Astrocyte (in vitro differentiated cells and primary cell): Measurements from ENCODE around the gene COPE.

Experiments
- CTCF ChIP-seq: IDR thresholded peaks from 2 replicates; pipeline ENCODE4 v1.5.1; 2011; ENCODE audit warnings: low read depth, mild to moderate bottlenecking, inconsistent platforms, low read length, moderate library complexity; ENCODE audit not compliant: insufficient read depth
- EZH2 ChIP-seq: IDR thresholded peaks from 2 replicates; pipeline ENCODE4 v1.6.1; 2012; ENCODE audit warnings: mild to moderate bottlenecking, low read length, inconsistent platforms; ENCODE audit not compliant: insufficient read depth

DNA sequence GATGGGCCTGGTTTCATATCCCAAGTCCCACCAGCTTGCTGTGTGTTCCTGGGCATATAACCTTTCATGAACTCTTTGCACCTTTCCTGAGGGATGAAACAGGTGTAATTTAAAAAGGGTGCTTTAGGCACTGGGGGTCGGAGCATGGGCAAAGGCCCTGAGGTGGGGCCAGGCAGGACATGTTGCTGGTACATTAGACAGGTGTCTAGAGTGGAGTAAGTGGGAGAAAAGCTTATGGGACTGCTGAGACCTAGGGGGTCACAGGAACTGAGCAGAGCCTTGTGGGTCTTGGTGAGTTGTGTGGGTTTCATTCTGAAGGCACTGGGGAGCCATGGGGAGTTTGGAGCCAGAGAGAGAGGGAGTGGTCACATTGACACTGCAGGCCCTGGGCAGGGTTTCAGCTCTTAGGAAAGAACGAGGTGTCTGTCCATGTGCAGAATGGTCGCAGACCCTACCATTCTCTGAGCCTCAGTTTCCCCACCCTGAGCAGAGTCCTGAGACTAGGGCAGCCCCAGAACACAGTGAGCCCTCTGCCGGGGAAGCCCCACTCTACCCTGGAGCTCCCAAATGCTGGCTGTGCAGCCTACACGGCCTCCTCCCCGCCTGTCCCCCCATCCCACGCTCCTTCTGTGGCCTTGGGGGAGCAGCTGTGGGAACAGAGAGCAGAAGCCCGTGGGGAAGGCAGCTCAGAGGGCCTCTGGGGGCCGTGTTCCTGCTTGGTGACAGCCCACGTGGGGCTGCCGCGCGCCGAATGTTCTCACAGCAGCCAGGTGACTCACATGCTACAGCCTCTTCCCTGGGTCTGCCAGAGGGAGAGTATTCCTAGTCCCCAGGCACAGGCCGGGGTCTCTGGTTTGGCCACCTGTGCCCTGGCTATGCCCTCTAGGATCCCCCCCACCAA is 29.1 kb upstream of the COPE start:
- TF ChIP-seq CTCF (no peak), EZH2 (no peak)
